OCI-LY7 (cell line): ENCODE data around the gene RPA3. TPM values are rescaled to one million over a fixed set of nuclear protein-coding genes. Genes with fewer than 3 reads are reported as not detected.

Source experiments
- BruUV-seq: library from RNA; stranded (reverse); fragments of 400-500 nt; replicated peaks from 2 replicates; lab custom pipeline; 2021; lab: Mats Ljungman, UMichigan
- CTCF ChIA-PET: fragments of 300-600 bp; sonication (Branson Sonifier 250); formaldehyde crosslinking; loops from one replicate; lab custom pipeline; 2022; ENCODE audit warnings: antibody characterized with exemption; ENCODE audit not compliant: unreplicated experiment; lab: Charles Lee
- POLR2A ChIA-PET: fragments of 300-600 bp; sonication (Branson Sonifier 250); formaldehyde crosslinking; loops from one replicate; lab custom pipeline; 2022; ENCODE audit warnings: antibody characterized with exemption; lab: Charles Lee
- DNase-seq: peaks from one replicate; pipeline ENCODE4 v3.0.0-alpha.2; 2015; ENCODE audit warnings: low spot score
- H2AFZ ChIP-seq: fragments of 200-600 bp; sonication (generic), shearing (Covaris generic); 2 replicates; pipeline ENCODE4 v1.6.1; 2014; ENCODE audit warnings: mild to moderate bottlenecking, antibody characterized with exemption, low read length, moderate library complexity
- H3K27ac ChIP-seq: fragments of 200-600 bp; sonication (generic); 2 replicates; pipeline ENCODE4 v1.5.1; 2014; ENCODE audit warnings: mixed run types, low read depth, mild to moderate bottlenecking, moderate library complexity, low read length, inconsistent platforms; ENCODE audit not compliant: poor library complexity, severe bottlenecking
- H3K36me3 ChIP-seq: fragments of 200-600 bp; sonication (generic); 2 replicates; pipeline ENCODE4 v1.6.1; 2014; ENCODE audit warnings: mild to moderate bottlenecking, antibody characterized with exemption, low read length, moderate library complexity, mixed read lengths; ENCODE audit not compliant: insufficient read depth
- H3K4me1 ChIP-seq: fragments of 200-600 bp; sonication (generic); 2 replicates; pipeline ENCODE4 v1.5.1; 2014; ENCODE audit warnings: mild to moderate bottlenecking, low read length; ENCODE audit not compliant: insufficient read depth, poor library complexity, severe bottlenecking
- H3K4me2 ChIP-seq: fragments of 200-600 bp; sonication (generic); 2 replicates; pipeline ENCODE4 v1.6.1; 2014; ENCODE audit warnings: mild to moderate bottlenecking, low read length
- H3K4me3 ChIP-seq: fragments of 200-600 bp; sonication (generic); 2 replicates; pipeline ENCODE4 v1.5.1; 2014; ENCODE audit warnings: mild to moderate bottlenecking, low read depth, low read length; ENCODE audit not compliant: poor library complexity, severe bottlenecking
- H3K79me2 ChIP-seq: fragments of 200-600 bp; sonication (generic); 2 replicates; pipeline ENCODE4 v1.6.1; 2016; ENCODE audit warnings: low read depth, mild to moderate bottlenecking, low read length, moderate library complexity, mixed read lengths; ENCODE audit not compliant: insufficient read depth
- H3K9me2 ChIP-seq: fragments of 200-600 bp; sonication (generic); 2 replicates; pipeline ENCODE4 v1.6.1; 2016; ENCODE audit warnings: mild to moderate bottlenecking, low read length, mixed read lengths; ENCODE audit not compliant: insufficient read depth
- H3K9me3 ChIP-seq: fragments of 200-600 bp; sonication (generic); 2 replicates; pipeline ENCODE4 v1.6.1; 2014; ENCODE audit warnings: mild to moderate bottlenecking, mixed run types, low read length, mixed read lengths
- H4K20me1 ChIP-seq: fragments of 200-600 bp; sonication (generic); 2 replicates; pipeline ENCODE4 v1.6.1; 2014; ENCODE audit warnings: mild to moderate bottlenecking, antibody characterized with exemption, low read length, moderate library complexity, mixed read lengths; ENCODE audit not compliant: insufficient read depth
- EZH2phosphoT487 ChIP-seq: fragments of 200-600 bp; sonication (generic); IDR thresholded peaks from 2 replicates; pipeline ENCODE4 v1.6.1; 2018; ENCODE audit warnings: low read depth, borderline replicate concordance, mild to moderate bottlenecking, mixed run types, antibody characterized with exemption, low read length, moderate library complexity, mixed read lengths
- intact Hi-C: fragments of 100-400 bp; cut with micrococcal nuclease; formaldehyde crosslinking; loops from one replicate; pipeline ENCODE4 v1.10.0; 2022; ENCODE audit not compliant: unreplicated experiment
- total RNA-seq, 2 experiments: library from RNA; depleted of rRNA in 1 of 2; stranded (reverse); fragments of >200 nt in 1 of 2; shearing (Covaris generic) in 1 of 2; gene quantifications; 2 replicates each; pipeline ENCODE4 v1.2.3, GENCODE V29; 2014 to 2022
- TF ChIP-seq, protein P1 (sequence below): fragments of 200-600 bp; sonication (generic); conservative IDR thresholded peaks from 2 replicates; pipeline ENCODE4 v1.5.1; 2014; ENCODE audit warnings: mild to moderate bottlenecking, antibody characterized with exemption, low read length, moderate library complexity, mixed read lengths

Gene RPA3
- total RNA-seq, 2 experiments from 2014 or later, result 66.3 to 111 TPM

DNA sequence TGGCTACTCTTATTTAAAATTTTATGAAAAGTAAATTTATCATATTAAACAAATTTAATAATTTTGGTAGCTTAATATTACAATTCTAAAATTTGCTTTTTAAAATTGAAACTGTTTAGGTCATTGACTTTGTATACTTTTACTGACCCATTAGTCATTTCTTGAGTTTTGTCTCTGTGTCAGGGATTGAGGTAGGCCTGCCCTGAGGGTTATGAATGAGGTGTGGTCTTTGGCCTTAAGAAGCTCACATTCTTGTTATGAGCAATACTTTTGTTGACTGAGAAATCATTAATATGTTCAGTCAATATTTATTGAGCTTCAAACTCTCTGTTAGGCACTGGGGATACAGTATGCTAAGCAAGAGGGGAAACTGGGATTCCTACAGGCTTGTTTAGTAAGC is 47.0 kb upstream of the RPA3 start:
- no peaks in the 10 kb centered on the region for H3K36me3 ChIP-seq
- BruUV-seq, result no TSS peak
- no peak overlapping the region for H3K4me3 ChIP-seq
- H3K4me2 ChIP-seq, result no peak overlapping the region
- POLR2A ChIA-PET, result interaction anchor here (0.6 to 3.3 kb wide), 13 partner anchors 8 to 446 kb away, joined by 3 to 27 read pairs (median 3); no protein-coding TSS in a partner anchor
- H3K9me2 ChIP-seq, result no peaks in the 10 kb centered on the region
- H3K27ac ChIP-seq, result no peak overlapping the region
- H4K20me1 ChIP-seq, result no peaks in the 10 kb centered on the region
- no peak for DNase-seq
- TF ChIP-seq EZH2phosphoT487, result no peak
- TF ChIP-seq, protein P1, sequence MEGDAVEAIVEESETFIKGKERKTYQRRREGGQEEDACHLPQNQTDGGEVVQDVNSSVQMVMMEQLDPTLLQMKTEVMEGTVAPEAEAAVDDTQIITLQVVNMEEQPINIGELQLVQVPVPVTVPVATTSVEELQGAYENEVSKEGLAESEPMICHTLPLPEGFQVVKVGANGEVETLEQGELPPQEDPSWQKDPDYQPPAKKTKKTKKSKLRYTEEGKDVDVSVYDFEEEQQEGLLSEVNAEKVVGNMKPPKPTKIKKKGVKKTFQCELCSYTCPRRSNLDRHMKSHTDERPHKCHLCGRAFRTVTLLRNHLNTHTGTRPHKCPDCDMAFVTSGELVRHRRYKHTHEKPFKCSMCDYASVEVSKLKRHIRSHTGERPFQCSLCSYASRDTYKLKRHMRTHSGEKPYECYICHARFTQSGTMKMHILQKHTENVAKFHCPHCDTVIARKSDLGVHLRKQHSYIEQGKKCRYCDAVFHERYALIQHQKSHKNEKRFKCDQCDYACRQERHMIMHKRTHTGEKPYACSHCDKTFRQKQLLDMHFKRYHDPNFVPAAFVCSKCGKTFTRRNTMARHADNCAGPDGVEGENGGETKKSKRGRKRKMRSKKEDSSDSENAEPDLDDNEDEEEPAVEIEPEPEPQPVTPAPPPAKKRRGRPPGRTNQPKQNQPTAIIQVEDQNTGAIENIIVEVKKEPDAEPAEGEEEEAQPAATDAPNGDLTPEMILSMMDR, result no peak
- H2AFZ ChIP-seq, result no peak overlapping the region
- CTCF ChIA-PET, result no interaction called here
- H3K79me2 ChIP-seq, result no peaks in the 10 kb centered on the region
- H3K4me1 ChIP-seq, result peaks cover 17% of the 10 kb centered on the region
- intact Hi-C loops, result no loop called here
- H3K9me3 ChIP-seq, result no peaks in the 10 kb centered on the region

DNA sequence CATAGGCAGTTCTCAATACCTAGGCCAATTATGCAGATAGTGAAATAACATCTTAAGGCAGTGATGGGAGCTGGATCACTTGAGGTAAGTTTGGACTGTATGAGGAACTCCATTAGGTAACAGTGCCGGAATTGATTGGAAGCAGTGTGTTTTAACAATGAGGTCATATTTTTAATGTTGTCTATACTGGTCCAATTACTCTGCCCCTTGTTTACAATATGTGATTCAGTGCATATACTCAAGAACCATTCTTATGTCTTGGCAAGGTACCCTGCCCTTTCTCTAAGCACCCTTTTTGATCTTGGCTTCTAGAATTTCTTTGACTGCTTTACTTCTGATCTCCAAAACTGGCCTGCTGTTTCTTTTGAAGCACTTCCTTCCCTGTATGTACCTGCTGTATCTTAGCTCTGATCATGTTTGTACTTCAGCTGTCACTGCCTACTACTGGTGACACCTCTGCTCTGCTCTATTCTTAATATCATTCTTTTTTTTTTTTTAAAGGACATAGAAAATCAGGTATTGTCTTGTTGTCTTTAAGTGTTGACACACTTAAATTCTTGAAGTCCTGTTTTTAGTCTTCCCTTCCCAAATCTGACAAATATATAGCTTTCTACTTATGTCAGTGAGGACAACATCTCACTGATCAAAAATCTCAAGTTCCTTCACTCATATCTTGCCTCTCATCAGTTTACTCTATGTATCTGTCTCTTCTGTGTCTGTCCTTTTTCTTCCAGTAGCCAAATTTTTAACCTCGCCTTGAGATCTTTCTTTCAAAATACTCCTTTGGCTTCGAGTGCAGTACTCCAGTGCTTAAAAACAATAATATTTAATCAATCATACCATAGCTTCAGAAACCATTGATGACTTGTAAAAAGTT is 46.4 kb upstream of the RPA3 start:
- no peaks in the 10 kb centered on the region for H3K36me3 ChIP-seq
- H4K20me1 ChIP-seq, result no peaks in the 10 kb centered on the region
- no peak overlapping the region for H3K4me3 ChIP-seq
- no peak overlapping the region for H2AFZ ChIP-seq
- DNase-seq, result no peak
- ChIA-PET CTCF (no interaction called here), POLR2A (interaction anchor here (0.6 to 3.3 kb wide), 15 partner anchors 8 to 447 kb away, joined by 3 to 27 read pairs (median 3); no protein-coding TSS in a partner anchor)
- H3K4me1 ChIP-seq, result peaks cover 17% of the 10 kb centered on the region
- no peaks in the 10 kb centered on the region for H3K79me2 ChIP-seq
- H3K27ac ChIP-seq, result no peak overlapping the region
- intact Hi-C loops, result loop anchor here (5.0 kb wide), 2 partner anchors 167 to 273 kb away; no protein-coding TSS in a partner anchor
- no TSS peak for BruUV-seq
- H3K4me2 ChIP-seq, result no peak overlapping the region
- H3K9me3 ChIP-seq, result no peaks in the 10 kb centered on the region
- TF ChIP-seq EZH2phosphoT487, result no peak
- TF ChIP-seq, protein P1, result peak; percentile 44
- no peaks in the 10 kb centered on the region for H3K9me2 ChIP-seq
